NCI-H2196 treated with DMSO at 0.1 percent for 48 hours (cell line): ENCODE data around the gene LRIG1.

Experiments used
- DNase-seq: peaks from one replicate; lab custom pipeline; 2025; ENCODE audit not compliant: unreplicated experiment; lab: John Stamatoyannopoulos, UW

The LRIG1 gene

DNA sequence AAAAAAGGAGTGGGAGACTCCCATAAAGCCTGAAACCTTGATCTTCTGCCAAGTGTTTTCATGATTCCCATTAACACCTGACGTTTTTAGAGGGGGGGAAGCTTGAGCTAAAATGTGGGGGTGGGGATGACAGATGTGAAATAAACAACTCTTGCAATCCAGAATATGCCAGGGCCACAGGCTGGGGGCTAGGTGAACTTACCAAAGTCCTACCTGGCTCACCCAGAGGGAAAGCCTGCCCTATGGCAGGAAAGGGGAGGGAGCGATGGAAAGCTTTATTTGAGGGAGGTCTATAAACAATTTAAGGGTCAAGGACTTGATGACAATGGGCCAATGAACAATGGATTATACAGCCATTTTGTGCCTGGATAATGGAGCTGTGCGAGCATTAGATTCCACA is 108.3 kb downstream of the LRIG1 start:
- no peak for DNase-seq

DNA sequence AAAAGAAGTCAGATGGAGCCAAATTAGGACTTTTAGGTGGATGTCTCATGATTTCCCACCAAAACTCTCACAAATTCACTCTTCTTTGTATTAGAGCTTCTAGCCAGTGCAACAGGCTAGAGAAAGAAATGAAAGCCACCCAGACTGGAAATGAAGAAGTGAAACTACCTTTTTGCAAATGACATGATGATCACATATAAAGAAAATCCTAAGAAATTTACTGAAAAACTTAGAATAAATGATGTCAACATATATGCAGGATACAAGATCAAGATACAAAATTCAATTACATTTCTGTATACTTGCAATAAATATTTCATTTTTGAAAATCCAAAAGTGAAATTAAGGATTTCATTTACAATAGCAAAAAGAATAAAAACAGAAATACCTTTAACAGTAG is 110.8 kb downstream of the LRIG1 start:
- no peak for DNase-seq

DNA sequence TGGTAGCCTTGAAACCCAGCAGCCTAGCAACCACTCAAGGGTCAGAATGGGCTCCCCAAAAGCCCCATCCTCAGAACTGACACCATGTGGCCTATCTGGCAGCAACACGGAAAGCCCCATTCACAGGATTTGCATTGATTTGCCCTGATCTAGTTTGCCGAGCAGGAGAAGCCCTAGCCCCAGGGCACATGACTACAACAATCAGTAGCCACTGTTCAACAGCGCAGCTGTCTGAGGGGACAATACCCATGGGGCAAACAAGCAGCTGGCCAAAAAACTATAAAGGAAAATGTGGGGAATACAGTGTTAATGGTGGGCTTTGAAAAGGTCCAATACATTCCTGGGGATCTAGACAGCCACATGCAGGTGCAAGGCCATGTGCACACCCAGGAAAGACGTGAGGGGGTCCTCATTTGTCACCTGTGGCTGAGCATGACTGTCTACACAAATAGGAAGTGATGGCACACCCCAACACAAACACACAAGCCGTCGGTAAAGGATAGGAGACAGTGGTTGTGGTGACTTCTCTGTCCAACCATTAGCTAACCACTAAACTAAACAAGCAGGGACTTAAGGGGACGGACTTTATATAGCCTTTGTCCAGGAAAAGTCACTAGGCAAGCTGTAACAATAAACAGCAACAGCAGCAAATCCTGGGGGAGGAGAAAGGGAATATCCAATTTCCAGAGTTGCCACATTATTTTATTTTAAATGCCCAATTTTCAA is 113.7 kb downstream of the LRIG1 start:
- DNase-seq: no peak

GRCh38 chr3:66386011-66386924 is 114.6 kb downstream of the LRIG1 start:
- no peak for DNase-seq

DNA sequence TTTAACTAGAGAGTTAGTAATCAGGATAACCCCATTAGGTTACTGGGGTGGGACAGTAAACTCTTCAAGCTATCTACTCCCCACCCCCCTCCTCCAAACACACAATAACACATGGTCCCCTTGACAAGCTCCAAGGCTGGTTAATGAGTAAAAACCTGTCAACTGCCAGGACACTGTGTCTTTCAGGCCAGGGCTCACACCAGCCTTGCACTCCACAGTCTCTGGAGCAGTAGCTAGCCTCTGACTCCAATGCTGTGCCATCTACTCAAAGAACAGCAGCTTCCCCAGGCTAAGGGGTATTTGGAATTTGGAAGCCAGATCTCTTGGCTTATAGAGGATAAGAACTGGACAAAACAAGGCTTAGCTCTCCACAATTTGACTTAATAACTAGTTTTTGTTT is 115.8 kb downstream of the LRIG1 start:
- no peak for DNase-seq

DNA sequence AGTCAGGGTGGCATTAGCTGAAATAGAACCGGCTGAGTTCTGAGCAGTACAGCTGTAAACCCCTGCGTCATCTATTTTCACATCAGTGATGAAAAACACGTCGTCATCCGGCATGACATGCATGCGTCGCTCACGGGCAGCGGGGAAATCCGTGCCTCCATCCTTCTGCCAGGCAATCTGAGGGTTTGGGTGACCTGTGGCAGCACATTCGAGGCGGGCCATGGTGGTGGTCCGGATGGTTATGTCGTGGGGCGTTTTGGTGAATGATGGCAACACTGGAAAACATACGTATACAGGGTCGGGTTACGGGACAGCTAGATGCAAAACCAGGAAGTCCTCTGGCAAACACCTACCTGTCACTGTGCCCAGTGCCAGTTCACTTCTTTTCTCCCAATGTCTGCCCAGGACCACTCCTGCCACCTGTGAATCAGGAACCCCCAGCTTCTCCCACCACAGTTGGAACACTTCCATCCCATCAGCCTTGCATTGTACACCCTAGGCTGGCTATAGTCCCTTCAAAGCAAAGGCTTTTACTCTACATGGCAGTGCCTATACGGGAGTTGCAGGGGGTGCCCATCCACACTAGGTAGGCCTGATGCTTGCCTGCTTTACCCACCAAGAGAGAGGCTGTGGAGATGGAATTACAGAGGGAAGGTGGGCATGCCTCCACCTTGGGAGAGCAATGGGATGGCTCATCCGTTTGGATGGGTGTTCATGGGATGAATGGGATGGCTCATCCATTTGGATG is 116.7 kb downstream of the LRIG1 start:
- no peak for DNase-seq

DNA sequence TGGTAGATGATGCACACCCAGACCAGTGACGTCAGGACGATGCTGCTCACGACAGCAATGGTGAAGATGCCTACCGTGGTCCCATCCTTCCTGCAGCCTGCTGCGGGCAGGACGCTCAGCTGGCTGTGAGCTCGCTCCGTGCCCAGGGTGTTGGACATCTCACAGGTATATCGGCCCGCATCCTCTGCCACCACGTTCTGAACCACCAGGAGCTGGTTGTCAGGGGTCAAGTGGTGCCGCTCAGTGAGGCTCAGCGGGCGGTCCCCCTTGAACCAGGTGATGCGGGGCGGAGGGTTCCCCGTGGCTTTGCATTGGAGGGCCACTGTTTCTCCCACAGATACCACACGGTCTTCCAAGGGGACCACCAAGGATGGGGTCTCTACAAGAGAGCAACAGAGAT is 117.8 kb downstream of the LRIG1 start:
- no peak for DNase-seq

- DNase-seq: no peak
Measured at GRCh38 chr3:66382142-66382541, 118.7 kb downstream of the LRIG1 start.

DNA sequence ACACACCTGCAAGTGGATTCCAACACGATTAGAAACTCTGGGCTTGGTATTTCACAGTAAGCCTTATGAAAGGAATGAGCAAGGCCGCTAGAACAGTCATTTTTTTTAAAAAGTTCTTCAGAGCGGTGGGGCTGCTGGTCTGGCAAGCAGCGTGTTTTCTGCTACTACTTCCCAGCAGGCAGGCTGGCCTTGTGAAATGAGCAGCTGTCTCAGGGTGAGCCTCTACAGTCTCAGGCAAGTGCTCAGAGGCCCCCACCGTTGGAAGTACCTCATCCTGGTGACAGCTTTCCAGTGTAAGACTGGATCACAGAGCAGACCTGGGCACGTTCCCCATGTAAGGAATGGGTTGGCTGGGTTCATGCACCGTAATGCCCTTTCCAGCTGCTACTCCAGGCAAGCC is 119.2 kb downstream of the LRIG1 start:
- DNase-seq: no peak

DNA sequence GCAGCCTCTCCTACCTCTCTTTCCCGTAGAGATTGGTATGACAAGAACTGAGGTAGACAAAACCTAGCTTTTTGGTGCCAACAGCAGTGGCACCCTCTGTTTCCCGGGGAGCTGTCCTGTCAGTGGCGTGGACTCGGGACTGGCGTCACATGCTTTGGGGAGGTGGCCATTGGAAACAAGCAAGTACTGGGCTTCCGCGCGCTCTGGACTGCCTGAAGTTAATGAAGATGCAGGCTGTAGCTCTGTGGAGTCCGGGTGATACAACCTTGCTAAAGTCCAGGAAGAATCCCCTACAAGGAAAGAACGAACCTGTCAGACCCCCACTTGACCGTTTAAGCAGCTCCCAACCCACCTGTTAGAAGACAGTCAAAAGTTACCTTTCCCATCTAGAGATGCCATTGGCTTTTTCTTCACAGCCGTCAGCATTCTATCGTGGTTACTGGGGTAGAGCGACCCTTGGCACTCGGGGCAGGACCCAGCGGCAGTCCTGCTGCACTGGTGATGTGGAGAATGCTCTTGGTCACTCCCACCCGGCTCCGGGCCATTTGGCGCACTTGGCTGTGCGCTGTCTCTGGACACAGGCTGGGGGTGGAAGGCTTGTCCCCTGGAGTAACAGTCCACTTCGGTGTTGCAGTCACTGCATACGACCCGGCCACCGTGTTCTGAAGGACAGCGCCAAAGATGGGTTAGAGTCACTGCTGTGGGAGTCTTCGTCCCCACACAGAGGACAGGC is 120.5 kb downstream of the LRIG1 start:
- no peak for DNase-seq

- DNase-seq: no peak
Measured at GRCh38 chr3:66379565-66379964, 121.3 kb downstream of the LRIG1 start.

GRCh38 chr3:66378256-66378655 is 122.6 kb downstream of the LRIG1 start:
- no peak for DNase-seq

DNA sequence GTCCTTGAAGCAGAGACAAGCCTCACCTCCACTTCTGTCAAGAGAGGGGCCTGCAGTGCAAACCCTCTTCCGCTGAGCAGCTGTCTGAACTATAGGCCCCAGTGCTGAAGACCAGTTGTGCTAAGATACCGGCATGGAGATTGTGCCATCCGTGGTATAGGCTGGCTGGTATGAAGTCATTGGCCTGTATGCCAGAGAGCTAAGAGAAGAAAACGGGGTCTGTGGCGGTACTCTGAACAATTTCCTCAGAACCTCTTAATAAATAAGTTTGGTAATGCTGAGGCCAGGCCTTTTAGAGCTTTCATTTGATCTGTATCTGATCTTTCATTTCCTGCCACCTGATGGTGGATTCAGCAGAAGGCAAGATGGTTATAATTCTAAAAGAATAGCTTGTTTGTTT is 123.0 kb downstream of the LRIG1 start:
- no peak for DNase-seq

- DNase-seq: no peak
Measured at GRCh38 chr3:66376568-66376967, 124.3 kb downstream of the LRIG1 start.

GRCh38 chr3:66372681-66373350 is 128.0 kb downstream of the LRIG1 start:
- peak; percentile 2 for DNase-seq

GRCh38 chr3:66371432-66371831 is 129.4 kb downstream of the LRIG1 start:
- no peak for DNase-seq

GRCh38 chr3:66370179-66370578 is 130.6 kb downstream of the LRIG1 start:
- DNase-seq: no peak

DNA sequence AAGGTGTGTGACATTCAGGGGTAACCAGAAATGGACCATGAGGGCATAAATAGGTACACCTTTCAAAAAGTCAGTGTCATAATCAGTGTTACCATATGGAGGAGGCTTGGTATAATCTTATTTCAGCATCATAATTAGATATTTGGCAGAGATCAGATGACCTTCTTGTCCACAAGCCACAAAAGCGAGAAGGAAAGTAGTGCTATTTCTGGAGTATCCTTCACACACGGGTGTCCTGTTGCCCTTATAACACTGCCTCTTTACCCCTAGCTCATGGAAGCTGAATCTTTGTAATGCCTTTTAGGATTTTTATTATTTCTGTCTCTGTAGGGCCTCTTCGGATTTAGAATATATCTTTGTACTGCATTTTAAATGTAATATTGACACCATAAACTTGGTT is 132.8 kb downstream of the LRIG1 start:
- DNase-seq: no peak

- DNase-seq: no peak
Measured at GRCh38 chr3:66366747-66367146, 134.1 kb downstream of the LRIG1 start.

DNA sequence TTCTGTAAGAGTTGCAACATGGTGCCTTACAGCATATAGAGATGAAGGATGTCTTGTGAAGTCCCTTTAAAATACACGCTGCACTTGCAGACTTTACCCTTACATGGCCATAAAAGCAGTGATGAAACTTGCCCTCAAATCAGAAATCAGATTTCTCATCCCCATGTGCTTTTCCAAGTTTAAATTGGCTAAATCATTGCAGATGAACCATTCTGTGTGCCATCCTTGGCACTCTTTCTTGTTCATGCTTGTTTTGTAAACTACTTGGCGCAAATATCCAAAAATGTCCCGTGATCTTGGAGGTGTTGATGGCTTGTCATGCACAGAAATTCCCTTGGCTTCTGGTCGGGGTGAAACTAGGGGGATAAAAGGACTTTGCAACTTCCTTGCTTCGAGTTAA is 135.7 kb downstream of the LRIG1 start:
- DNase-seq: no peak
